ENCODE measurements around the gene GLIS2.
A peak's percentile ranks its signal among the peaks of the same experiment; 100 is the strongest.
"Not testable (repeated sequence)": the region's sequence is repeated elsewhere in the genome, so short reads cannot be mapped to it uniquely, and the experiment has no call there.

The GLIS2 gene

GRCh38 chr16:4337540-4338088, 21.7 kb downstream of the GLIS2 start:
- DNase-seq = no peak

- no peak for DNase-seq
Measured at GRCh38 chr16:4338125-4338582, 22.3 kb downstream of the GLIS2 start.

DNA sequence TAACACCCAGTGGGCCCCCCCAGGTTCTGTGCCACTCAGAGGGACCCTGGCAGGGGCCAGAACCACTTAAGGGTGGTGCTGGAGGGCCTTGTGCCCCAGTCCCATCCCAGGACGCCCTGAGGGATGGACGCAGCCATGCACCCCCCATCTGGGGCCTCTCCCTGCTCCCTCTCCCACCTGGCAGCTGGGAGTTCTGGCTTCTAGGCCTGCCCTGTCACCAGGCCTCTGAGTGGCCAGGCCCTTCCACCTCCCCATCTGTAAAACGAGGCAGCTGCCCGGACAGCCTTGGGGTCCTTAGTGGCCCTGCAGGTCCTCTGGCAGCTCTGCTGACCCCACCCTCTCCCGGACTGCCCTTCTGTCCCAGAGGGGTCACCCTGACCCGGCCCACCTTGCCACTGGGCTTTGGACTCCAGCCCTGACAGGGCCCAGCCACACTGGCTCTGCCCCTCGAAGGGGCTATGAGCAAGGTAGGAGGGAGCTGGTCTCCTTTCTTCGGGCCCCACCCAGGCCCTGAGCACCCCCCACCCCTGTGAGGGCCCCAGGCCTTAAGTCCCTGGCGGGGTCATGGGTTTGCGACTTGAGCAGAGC, 22.9 kb downstream of the GLIS2 start:
- DNase-seq = no peak

DNA sequence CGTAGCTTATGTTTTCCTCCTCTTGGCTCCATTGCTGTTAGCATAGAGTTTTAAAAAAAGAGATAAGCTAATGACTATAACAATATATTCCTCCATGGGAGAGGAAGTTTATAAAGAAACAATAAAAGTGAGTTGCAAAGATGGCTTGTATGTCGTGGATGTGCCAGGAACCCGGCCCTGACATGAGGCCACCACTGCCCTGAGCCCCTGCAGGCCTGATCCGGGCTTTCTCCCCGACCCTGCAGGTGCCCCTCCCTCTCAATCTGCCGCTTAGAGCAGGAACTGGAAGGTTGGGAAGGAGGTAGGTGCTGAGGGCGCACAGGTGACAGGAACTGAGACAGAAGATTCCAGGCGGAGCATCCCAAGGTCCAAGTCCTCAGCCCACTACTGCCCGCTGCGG, 23.6 kb downstream of the GLIS2 start:
- DNase-seq = no peak

GRCh38 chr16:4339909-4340308, 24.0 kb downstream of the GLIS2 start:
- no peak for DNase-seq

DNA sequence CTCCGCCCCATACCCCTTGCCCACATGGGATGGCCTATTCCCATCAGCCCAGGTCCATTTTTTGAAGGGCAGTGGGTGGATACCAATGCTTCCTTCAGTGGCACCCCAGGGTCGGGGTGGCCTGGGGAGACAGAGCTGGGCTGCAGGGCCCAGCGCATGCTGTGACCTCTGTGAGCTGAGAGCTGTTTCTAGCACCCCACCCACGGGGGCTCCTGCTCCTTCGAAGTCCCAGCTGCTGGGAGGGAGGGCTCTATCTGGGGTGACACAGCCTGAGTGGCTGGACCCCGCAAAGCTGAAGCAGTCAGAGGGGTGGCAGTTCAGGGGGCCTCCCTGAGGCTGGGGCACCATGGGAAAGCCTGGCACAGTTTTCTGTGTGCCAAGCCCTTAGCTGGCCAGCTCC, 24.6 kb downstream of the GLIS2 start:
- DNase-seq = no peak

DNA sequence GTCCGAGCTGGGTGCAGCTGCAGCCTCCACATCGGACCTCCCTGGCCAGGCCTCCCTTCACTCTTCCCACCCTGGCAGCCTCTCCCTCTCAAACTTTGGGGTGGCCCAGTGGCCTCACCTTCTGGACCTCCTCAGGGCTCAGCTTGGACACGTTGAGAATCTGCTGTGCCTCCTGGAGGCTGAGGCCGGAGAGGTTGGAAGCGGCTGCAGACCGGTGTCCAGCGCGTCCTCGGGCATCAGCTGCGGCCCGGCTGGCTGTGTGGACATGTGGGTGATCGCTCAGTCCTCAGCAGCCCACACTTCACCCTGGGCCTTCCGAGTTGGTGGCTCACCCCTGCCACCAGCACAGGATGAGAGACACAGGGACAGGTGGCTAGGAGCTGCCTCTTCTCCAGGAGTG, 25.4 kb downstream of the GLIS2 start:
- DNase-seq = no peak

DNA sequence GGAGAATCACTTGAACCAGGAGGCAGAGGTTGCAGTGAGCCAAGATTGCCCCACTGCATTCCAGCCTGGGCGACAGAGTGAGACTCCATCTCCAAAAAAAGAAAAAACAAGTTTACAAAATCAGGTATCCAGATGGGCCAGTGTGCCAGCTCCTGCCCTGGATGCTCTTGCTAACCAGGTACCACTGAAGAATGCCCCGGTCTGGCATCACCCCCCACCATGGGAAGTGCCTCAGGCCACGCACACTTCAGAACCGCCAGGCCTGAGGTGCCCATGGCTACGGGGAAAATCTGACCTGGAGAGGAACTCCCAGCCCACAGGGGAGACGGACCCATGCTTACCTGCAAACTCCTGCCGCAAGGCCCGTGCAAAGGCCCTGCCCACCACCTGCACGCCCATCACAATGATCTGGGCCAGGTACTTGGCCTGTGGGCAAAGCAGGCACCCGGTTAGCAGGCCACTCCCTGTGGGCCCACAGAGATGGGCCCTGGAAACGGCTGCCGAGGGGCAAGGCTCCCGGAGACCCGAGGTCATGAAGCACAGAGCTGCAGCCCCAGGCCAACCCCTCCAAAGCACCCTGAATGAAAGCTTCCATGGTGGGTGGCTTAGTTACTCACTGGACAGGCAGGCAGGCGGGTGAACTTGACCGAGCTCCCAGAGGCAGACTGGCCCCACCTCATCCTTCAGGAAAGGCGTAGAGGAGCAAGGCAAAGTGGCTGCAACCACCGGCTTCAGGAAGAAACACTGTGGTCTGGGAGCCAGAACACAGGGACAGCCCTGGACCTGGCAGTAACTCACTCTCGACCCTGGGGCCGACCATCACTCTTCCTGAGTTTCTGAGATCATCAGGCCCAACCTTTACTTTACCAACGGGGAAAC, 27.2 kb downstream of the GLIS2 start:
- no peak for DNase-seq

DNA sequence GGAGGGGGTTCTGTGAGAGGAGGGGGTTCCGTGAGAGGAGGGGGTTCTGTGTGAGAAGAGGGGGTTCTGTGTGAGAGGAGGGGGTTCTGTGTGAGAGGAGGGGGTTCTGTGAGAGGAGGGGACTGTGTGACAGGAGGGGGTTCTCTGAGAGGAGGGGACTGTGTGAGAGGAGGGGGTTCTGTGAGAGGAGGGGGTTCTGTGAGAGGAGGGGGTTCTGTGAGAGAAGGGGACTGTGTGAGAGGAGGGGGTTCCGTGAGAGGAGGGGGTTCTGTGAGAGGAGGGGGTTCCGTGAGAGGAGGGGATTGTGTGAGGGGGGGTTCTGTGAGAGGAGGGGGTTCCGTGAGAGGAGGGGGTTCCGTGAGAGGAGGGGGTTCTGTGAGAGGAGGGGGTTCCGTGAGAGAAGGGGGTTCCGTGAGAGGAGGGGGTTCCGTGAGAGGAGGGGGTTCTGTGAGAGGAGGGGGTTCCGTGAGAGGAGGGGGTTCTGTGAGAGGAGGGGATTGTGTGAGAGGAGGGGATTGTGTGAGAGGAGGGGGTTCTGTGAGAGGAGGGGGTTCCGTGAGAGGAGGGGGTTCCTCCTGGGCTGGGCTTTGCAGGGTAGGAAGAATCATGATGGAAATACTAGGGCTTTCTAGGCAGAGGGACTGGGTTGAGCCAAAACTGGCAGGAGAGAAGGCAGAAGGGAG, 28.6 kb downstream of the GLIS2 start:
- DNase-seq = not testable (repeated sequence)

GRCh38 chr16:4344983-4345835, 29.3 kb downstream of the GLIS2 start:
- no peak for DNase-seq

DNA sequence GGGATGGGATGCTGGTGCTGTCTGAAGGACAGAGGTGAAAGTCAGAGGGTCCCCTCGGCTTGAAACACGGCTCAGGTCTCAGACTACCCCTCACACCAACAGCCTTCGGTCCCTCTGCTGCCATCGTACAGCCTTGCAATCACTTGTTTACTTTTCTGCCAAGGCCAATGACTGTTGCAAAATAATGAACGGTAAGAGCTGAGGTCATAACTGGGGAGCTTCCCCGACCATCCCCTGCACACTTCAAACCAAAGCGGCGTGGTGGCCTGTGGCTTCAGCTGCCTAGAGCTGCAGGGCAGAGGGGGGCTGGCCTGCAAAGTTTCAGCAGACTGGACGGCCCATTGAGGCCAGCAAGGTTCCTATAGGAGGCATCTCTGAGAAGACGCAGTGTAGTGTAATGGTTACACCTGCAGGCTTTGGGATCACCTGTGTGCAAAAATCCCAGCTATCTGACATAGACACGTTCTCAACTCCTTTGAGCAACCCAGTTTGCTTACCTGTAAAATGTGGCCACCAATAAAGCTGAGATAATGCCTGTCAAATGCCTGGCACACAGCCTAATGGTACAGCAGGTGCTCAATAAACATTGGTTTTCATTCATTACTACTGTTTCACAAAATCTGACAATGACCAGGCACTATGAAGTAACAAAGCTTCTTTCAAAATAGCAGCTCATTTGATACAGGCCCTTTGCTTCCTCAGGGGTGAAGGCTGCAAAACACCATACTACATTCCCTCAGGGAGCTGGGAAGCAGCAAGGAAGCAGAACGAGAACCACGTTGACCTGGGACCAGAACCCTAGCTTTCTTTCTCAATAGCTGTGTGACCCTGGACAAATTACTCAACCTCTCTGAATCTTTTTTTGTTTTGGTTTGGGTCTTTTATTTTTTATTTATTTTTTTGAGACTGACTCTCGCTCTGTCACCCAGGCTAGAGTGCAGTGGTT, 30.2 kb downstream of the GLIS2 start:
- no peak for DNase-seq

- no peak for DNase-seq
Measured at GRCh38 chr16:4347010-4347409, 31.1 kb downstream of the GLIS2 start.

- DNase-seq = no peak
Measured at GRCh38 chr16:4347765-4348509, 32.1 kb downstream of the GLIS2 start.

DNA sequence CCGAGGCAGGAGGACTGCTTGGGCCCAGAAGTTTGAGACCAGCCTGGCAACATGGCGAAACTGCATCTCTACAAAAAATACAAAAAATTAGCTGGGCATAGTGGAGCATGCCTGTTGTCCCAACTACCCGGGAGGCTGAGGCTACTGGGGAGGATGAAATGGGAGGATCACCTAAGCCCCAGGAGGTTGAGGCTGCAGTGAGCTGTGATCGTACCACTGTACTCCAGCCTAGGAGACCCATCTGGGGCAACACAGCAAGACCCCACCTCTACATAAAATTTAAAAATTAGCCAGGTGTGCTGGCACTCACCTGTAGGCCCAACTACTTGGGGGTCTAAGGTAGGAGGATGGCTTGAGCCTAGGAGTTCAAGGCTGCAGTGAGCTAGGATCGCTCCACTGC, 33.5 kb downstream of the GLIS2 start:
- no peak for DNase-seq

GRCh38 chr16:4350365-4350786, 34.5 kb downstream of the GLIS2 start:
- DNase-seq = no peak

DNA sequence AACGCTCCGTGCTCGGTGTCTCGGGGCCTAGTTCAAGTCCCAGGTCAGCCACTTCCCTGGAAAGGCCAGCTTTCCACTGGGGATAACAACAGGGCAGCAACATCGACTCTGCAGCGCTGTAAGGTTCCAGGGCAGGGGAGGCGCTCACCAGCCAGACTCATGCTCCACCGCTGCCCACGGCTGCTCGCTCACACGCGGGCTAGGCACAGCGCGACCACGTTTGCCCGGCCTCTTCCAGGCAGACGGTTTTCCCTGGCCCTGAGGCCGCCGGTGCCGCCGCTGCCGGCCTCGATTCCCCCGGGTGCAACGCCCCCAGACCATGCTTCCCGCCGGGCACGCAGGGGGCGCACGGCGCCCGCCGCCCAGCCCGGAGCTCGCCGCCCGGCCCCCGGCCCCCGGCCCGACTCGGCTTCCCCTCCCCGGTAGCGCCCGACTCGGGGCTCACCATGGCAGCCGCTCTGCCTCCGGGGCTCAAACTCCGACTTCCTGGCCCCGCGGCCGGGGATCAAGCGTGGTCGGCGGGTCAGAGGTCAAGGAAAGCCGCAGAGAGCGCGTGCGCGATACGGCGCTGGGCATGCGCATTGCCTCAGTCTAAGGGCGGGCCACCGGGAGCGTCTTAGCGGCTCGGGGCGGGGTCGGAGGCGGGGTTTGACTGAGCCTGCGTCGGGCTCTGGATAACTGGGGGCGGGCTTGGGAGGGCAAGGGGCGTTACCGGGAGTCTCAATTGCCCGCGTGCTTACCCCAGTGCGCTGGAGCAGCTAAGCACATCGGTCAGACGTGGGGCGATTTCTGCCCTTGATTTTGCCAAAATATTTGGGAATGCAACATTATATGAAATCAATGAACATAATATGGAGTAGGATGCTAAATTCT, 35.2 kb downstream of the GLIS2 start, which contains the start of gene PAM16:
Gene PAM16, minus strand, starts transcription at position 535 of the 873 bp plus-strand sequence. Its CDS starts 87 bp downstream, at position 448.
- DNase-seq = peak; percentile 65

- no peak for DNase-seq
Measured at GRCh38 chr16:4351880-4352279, 36.0 kb downstream of the GLIS2 start.

DNA sequence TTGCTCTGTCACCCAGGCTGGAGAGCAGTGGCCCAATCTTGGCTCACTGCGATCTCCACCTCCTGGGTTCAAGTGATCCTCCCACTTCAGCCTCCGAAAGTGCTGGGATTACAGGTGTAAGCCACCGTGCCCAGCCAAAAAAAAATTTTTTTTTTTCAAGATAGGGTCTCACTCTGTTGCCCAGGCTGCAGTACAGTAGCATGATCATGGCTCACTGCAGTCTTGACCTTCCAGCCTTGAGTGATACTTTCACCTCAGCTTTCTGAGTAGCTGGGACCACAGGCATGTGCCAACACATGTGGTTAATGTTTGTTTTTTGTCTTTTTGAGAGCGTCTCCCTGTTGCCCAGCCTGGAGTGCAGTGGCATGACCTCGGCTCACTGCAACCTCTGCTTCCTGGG, 37.0 kb downstream of the GLIS2 start:
- DNase-seq = no peak

- DNase-seq = no peak
Measured at GRCh38 chr16:4353675-4354074, 37.8 kb downstream of the GLIS2 start.

All from NCI-H1436 treated with DMSO at 0.1 percent for 48 hours (cell line).